Occipital lobe (tissue), 2 donors: ENCODE data around the gene BPIFB4. TPM values are rescaled to one million over a fixed set of nuclear protein-coding genes. Genes with fewer than 3 reads are reported as not detected.
"Not testable (repeated sequence)": the region's sequence is repeated elsewhere in the genome, so short reads cannot be mapped to it uniquely, and the experiment has no call there.

ENCODE experiments used
- DNase-seq: peaks from one replicate; lab custom pipeline; 2025; lab: John Stamatoyannopoulos, UW
- total RNA-seq: library from RNA; depleted of rRNA; stranded (reverse); fragments of >200 nt; gene quantifications from one replicate; pipeline ENCODE4 v1.2.3, GENCODE V29; 2014

Gene BPIFB4
- total RNA-seq, 1 donor from 2014 or later = not detected

GRCh38 chr20:33119725-33120720 is 40.6 kb downstream of the BPIFB4 start:
- DNase-seq = no peak

GRCh38 chr20:33120934-33121333 is 41.5 kb downstream of the BPIFB4 start:
- DNase-seq = no peak

GRCh38 chr20:33122297-33122696 is 42.9 kb downstream of the BPIFB4 start:
- DNase-seq = not testable (repeated sequence)

DNA sequence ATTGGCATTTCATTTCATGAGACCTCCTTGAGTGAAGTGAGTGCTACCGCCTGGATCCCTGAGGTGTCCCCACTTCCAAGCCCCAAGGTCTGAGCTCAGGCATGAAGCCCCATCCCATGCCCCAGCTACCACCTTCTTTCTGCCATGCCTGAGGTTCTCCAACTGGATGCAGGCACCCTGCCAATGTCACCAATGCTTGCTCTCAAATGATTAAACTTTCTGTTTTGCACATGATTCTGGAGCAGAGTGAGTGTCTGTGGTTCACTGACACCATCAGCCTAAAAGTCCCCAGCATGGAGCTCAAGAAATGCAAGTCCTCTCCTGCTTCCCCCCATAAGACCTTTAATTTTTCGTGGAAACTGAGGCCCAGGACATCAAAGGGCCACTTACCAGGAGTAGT is 44.8 kb downstream of the BPIFB4 start:
- DNase-seq = no peak

DNA sequence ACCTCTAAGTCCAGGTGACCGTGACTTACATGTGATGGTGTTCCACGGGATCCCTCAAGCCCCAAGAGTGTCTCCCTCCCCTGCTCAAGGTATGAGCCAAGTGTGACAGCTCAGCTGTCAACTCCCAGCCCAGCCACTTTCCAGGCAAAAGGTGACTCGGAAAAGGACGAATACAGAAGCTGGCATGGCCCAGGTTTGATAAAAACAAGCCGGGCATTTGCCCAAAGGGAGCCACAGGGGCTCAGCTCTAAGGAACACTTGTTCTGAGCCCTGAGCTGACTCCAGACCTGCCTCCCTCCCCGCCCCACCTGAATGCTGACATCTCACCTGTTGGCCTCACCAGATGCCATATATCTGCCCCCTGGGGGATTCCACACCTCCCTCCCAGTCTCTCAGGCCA is 45.6 kb downstream of the BPIFB4 start:
- DNase-seq = no peak

GRCh38 chr20:33125983-33126382 is 46.5 kb downstream of the BPIFB4 start:
- DNase-seq = no peak

DNA sequence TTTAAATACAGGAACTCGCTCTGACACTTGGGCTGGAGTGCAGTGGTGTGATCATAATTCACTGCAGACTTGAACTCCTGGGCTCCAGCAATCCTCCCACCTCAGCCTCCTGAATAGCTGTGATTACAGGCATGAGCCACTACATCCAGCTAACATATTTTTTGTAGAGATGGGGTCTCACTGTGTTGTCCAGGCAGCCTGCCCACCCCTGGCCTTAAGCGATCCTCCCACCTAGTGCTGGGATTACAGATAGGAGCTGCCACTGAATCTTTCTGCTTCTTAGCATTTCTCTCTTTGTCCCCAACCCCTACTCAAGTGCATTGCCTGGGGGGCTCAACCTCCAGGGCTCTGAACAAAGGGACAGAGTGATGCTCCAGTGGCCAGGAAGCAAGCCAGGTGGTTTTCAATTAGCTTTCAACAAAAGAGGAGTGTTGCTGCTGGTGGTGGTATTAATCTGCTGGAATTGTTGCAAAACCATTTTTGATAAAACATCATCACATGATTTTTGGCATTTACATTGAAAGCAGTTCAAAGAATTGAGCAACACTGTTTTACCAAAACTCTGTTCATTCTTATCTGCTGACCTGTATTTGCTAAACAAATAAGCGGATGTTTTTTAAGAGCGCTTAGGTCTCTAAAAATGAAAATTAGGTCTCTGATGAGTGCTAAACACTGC is 48.1 kb downstream of the BPIFB4 start:
- no peak for DNase-seq

- no peak for DNase-seq
Measured at GRCh38 chr20:33130568-33131061, 51.2 kb downstream of the BPIFB4 start.

DNA sequence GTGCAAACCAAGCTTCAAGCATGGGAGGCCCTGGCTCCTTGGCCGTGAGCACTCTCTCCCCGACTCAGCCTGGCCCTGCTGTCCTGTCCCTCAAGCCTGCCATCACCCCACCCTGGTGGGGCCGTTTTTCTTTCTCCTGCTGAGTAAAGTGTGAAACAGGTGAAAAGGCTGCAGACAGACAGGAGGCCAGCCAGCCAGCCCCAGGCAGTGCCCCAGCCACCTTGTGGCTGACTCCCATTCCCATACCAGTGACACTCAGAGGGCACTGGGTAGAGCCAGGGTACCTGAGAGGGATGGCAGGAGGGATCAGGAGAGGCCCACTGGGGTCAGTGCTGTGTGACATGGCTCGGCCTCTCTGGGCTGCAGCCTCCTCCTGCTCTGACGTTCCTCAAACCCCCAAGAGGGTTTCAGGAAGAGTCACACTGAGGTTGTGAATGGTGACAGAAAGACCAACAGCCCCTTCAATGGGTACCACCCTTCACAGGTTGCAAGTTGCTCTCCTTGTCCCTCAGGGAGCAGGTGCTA is 52.6 kb downstream of the BPIFB4 start:
- no peak for DNase-seq

- DNase-seq = no peak
Measured at GRCh38 chr20:33132513-33133372, 53.3 kb downstream of the BPIFB4 start.

DNA sequence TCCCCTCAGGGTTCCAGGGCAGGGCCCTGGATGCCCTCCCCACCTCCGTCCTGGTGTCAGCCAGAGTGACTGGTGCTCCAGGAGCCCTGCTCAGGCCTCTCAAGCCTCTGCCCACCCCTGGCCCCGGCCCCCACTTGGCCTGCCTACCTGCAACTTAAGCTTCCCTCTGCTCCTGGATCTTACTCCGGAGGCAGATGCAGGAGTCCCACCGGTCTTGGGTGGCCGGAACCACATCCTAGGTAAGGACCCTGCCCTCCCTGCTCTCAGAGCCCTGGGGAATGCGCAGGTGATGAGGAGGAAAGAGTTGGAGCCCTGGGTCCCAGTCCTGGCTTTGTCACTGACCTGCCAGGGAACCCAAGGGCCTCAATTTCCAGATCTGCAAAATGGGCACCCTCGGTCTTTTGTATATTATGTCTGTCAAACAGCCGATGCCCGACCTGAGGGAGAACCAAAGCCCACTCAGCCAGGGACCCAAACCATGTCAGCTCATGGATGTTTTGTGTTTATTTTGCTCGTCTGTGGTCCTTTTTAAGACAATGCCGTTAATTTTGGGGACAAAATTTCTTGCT is 54.0 kb downstream of the BPIFB4 start:
- DNase-seq = no peak

DNA sequence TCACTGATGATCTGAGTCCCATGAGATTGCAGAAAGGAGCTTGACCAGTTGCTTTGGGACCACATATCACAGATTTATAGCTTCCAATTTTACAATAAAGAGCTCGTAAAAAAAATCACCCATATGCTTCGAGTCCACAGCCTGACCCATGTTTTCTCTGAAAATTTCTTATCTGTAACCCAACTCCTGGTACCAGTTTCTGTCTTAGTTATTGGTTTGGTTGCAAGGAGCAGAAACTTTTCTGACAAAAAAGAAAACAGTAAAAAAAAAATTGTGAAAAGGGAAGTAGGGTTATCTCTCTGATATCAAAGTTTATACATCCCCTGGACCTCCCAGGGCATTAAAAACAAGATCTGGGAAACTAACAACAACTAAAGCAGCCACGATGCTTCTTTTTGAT is 57.8 kb downstream of the BPIFB4 start:
- DNase-seq = no peak

DNA sequence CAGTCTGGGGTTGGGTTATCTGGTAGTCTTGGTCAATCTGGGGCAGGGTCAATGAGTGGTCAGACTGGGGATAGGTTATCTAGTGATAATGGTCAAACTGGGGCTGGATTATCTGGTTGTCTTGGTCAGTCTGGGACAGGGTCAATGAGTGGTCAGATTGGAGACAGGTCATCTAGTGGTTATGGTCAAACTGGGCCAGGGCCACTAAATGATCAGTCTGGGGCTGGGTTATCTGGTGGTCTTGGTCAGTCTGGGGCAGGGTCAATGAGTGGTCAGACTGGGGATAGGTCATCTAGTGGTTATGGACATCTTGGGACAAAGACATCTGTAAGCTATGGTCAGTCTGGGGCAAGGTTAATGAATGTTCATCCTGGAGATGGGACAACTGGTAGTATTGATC is 60.0 kb downstream of the BPIFB4 start:
- no peak for DNase-seq

DNA sequence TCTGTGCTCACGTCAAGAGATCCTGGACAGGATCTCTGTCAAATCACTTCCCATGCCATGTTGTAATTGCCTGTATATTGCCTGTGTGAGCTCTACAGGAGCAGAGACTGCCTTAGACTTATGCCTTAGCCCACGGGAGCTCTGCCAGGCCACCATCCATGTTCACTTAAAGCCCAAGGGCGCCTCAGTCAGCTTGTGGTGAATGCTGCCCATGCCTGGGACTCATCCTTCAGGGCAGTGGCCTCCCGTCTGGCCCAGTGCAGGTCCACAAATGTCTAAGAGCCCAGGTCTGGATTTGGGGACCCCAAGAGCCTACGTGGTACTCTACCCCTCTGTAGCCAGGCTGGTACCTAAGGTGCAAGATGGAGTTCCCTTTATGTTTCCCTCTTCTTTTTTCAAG is 66.1 kb downstream of the BPIFB4 start:
- DNase-seq = no peak

DNA sequence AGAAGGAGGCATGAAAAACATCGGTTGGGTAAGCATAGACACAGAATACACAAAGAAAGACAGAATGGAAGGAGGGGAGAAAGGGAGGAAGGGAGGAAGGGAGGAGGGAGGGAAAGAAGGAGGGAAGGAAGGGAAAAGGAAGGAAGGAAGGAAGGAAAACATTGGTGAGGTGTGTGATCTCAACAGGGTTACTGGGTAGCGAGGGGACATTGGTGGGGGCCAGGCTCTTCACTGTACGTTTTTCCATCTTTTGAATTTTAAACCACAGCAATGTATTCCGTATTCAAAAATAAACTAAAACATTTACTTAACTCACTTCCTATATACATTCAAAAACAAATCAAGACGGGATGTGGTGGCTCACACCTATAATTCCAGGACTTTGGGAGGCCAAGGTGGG is 67.9 kb downstream of the BPIFB4 start:
- DNase-seq = no peak

DNA sequence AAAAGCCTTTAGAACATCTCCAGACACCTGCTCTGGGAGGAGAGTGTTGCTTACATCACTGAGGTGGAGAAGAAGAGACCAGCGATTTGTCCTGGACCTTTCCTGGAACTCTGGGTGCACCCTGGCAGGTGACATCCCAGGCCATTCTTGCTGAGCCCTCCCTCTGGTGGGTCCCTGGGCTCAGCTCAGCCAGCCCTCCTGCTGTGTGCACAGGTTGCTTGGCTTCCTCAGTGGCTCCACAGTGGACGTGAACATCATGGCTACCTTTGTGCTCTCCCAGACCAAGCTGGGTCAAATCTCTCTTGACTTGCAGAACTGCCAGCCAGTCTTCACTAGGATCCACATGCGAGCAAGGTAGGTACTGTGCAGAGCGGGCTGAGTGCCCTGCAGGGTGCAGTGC is 68.6 kb downstream of the BPIFB4 start:
- no peak for DNase-seq

- DNase-seq = no peak
Measured at GRCh38 chr20:33154252-33154651, 74.8 kb downstream of the BPIFB4 start.

DNA sequence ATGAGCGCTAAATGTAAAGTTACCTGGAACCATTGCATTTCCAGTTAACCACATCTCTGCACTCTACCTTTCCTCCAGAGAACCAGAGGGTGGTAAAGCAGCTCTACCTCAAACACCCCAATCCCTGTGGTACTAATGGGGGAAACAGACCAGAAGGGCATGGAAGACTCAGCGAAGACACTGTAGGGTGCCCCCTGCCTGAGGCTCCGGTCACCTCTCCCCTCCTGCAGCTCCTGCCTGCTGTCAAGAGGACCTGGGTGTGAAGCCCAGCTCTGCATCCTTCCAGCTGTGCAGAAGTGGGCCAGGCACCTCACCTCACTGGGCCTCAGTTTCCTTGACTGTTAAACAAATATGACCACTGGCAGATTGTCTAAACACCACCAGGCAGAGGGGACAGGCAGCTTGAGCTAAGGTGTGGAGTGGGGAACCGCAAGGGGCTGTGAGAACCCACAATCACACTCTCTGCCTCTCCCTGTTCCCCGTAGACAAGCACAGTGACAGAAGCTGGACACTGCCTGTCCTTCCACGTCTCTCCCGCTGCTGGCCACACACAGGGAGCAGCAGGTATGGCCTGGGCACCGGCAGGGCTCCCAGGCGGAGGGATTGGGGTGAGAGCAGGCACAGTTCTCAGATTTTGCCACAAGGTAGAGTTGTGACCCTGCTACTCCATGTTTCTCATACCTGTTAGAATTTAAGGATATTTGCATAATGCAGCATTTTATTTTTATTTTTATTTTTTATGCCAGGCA is 79.4 kb downstream of the BPIFB4 start:
- DNase-seq = no peak

GRCh38 chr20:33159713-33160112 is 80.3 kb downstream of the BPIFB4 start:
- DNase-seq = no peak

DNA sequence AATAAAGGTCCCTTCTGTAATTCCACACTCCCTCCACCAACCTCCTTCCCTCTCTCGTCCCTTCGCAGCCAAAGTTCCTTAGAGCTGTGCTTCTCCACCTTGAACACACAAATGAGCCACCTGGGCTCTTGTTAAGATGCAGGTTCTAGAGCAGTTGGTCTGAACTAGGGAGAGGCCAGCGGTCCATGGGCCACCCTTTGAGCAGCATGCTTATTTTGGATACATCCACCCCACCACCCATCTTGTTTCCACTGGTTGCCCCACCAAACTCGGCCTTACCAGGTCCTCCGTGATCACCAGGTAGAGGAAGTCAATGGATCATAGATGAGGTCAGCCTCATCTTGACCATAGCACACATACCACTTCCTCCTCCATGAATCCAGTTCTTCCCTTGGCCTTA is 81.2 kb downstream of the BPIFB4 start:
- no peak for DNase-seq
